CD4-positive, alpha-beta T cell treated with Interleukin-15 for 1 hour (primary cell): ENCODE results near the gene DBNDD2.
A peak's percentile ranks its signal among the peaks of the same experiment; 100 is the strongest.

Source experiments
- DNase-seq: peaks from one replicate; pipeline ENCODE4 v3.0.0-alpha.2; 2020

The DBNDD2 gene

GRCh38 chr20:45419188-45420091 lies 11.4 kb downstream of the DBNDD2 start:
- peak; percentile 37 for DNase-seq

DNA sequence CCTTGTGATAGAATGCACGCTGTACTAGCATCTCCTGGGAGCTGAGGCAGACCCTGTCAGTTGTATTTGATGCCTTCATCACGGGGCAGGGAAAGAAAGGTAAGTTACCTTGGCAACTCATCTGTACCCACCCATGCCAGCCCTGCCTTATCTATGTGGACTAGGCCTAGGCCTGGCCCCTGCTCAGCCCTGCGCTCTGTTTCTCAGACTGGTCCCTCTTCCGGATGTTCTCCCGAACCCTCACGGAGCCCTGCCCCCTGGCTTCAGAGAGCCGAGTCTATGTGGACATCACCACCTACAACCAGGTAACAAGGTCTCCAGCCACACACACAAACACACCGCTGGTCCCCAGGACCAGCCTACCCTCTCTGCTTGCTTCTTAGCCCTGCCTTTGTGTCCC lies 12.0 kb downstream of the DBNDD2 start:
- no peak for DNase-seq

GRCh38 chr20:45423700-45424099 lies 15.6 kb downstream of the DBNDD2 start:
- DNase-seq: no peak

- DNase-seq: no peak
These were observed 17.5 kb downstream of the DBNDD2 start for GRCh38 chr20:45425561-45425960.

DNA sequence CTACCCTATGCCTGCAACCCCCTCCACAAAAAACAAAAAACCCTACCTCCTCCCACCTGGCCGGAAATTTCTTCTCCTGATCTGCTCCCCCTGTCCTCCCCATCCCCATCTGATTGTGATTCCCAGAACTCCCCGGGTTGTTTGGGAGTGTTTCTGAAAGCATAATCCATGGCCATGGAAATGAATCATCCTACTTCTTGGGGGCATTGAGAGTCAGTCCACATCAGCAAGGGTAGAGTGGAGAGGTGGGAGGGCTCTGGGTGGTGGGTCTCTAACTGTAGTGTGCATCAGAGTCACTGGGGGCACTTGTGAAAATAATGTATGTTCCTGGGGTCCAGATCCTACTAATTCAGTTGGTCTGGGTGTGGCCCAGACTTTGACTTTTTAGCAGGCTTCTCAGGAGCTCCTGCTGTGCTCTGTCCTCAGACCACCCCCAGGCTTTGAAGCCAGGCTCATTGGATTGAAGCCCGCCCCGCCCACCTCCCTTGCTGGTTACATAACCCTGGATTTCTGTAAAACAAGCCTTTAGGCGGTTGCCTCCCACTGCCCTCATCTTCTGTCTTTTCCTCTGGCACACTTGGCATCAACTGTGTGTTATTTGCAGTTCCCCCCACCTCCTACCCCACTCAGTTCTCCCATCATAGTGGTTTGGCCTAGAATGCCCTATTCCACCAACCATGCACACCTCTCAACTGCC lies 18.4 kb downstream of the DBNDD2 start:
- no peak for DNase-seq

GRCh38 chr20:45427236-45428149 lies 19.4 kb downstream of the DBNDD2 start:
- DNase-seq: no peak

GRCh38 chr20:45429618-45430017 lies 21.5 kb downstream of the DBNDD2 start:
- no peak for DNase-seq

DNA sequence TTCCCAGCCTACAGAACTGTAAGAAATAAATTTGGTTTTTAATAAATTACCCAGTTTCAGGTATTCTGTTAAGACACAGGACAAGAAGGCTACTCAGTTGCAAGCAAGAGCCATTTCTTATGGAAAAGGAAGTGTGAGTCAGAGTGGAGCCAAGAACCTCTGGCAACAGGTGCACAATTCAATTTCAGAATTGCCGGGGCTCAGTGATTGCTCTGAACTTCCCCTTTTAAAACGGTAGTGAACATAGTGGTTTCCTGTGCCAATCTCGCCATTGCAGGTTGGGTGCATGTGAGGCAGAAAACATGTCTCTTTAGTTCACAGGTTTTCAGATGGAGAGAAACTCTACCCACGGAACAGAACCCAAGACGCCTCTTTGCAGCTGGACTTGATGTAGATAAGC lies 24.2 kb downstream of the DBNDD2 start:
- peak; percentile 48 for DNase-seq

DNA sequence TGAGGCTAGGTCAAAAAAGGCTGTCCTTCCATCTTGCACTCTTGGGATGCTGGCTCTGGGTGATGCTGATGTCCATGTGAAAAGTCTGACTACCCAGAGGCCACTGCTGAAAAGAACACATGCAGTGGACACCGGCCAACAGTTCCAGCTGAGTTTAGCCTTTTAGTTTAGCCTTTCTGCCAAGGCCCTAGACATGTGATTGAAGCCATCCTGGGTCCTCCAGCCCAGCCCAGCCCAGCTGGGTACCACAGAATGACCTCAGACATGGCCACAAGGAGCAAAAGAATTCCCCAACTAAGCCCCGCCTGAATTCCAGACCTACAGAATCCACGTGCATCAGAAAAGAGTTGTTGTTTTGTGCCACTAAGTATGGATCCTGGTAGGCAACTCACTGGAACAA lies 25.2 kb downstream of the DBNDD2 start:
- no peak for DNase-seq

GRCh38 chr20:45433976-45434375 lies 25.9 kb downstream of the DBNDD2 start:
- no peak for DNase-seq

GRCh38 chr20:45436732-45437485 lies 28.8 kb downstream of the DBNDD2 start:
- DNase-seq: peak; percentile 84

GRCh38 chr20:45440424-45440823 lies 32.3 kb downstream of the DBNDD2 start:
- DNase-seq: no peak

- DNase-seq: no peak
These were observed 33.0 kb downstream of the DBNDD2 start for GRCh38 chr20:45440891-45441685.

GRCh38 chr20:45441746-45442145 lies 33.7 kb downstream of the DBNDD2 start:
- no peak for DNase-seq

DNA sequence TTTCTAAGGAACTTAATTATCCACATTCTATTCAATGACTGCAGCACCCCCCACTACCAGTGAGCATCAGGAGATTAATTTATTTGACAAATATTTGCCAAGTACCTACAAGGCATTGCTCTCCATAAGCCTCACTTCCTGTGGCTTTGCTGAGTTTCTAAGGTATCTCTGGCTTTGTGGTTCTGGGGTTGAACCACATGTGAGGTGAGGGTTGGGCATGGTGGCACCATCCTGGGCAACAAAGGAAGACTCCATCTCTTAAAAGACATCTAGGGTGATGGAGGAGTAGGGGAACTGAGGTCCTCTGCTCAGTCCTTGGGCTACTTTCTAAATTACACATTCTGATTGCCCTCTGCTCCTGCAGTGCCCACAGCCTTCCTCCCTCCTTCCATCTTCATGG lies 36.0 kb downstream of the DBNDD2 start:
- DNase-seq: no peak

DNA sequence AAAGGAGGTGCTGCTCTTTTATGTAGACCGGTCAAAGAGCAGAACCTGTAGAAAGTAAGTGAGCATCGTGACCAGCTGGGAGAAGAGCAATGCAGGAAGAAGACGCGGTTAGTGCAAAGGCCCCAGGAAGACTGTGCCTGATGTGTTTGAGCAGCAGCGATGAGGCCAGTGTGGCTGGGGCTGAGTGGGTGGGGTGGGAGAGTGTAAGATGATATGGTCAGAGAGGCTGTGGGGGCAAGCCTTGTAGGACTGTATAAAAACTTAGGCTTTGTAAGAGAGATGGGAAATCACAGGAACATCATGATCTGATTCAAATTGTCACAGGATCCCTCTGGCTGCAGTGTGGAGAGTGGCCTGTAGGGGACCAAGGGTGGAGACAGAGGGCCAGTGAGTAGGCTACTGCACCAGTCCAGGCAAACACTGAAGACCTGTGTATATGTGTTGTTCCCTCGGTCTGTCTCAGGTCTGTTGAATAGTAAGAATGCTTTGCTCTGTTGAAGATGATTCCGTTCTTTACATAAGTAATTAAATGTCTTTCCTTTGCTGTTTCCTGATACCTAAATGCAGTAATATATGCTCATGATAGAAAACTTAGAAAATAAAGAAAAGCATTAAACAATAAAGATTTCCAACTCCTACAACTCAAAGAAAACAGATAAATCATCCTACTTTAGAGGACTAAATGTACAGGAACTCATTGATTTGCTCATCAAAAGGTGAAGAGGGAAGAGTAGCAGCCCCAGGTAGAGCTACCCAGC lies 37.9 kb downstream of the DBNDD2 start:
- no peak for DNase-seq

DNA sequence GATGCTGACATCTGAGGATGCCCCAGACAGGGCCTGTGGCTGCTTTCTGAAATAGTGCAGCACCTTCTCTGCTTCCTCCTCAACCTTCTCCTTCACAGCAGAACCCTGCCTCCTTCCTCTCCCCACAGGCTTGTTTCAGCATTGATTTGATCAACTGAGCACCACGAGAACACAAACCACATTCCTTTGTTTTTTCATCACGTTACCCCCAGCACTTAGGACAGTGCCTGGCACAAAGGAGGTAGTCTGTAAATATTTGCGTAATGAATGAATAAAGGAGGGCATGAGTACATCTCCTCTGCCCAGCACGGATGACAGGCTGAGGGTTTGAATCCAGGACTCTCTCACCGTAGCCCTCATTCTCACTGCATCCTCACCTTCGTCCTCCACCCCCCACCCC lies 40.2 kb downstream of the DBNDD2 start:
- DNase-seq: no peak

GRCh38 chr20:45449528-45449927 lies 41.4 kb downstream of the DBNDD2 start:
- no peak for DNase-seq

DNA sequence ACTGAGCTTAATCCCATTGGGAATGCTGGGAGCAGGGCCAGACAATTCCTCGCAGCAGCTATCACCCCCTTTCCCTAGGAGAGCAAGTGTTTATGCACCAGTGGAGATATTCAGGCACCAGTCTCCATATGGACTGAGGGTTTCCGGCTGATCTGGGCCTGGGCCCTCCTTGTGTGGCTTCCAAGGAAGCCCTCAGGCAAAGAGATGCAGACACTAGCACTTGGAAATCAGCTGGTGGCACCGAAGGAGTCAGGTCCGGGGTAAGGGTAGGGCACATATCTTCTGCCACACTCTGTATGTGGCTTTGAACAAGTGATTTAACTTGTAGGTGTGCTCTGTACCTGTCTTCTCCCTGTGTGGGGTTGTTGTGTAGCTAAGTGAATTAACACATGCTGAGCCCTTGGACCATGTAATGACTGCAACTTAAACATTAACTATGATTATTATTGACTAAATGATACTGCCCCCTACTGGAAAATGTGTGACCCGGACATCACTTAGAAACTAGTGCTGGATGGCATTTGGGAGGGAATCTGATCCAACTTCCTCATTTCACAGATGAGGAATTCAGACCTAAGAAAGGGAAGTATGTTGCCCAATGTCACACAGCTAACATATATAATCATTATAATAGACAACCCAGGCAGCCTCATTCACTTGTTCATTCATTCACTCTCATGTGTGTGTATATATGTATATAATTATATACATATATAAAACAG lies 42.2 kb downstream of the DBNDD2 start:
- no peak for DNase-seq

DNA sequence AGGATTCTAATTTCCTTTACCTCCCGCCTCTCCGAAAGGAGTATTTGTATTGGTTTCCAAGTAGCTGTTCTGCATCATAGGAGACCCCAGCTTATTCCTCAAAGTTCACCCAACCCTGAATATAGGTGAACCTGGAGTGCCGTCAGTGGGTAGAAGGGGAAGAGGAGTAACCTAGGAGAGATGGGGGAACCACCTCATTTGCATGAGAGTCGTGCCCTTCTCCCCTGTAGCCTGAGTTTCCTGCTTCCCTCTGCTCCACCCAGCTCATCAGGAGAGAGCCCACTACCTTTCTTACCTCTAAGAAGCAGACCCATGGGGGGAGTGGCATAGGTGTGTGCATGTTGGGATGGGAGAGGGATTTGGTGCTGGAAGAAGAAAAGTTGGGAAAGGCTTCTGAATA lies 44.1 kb downstream of the DBNDD2 start:
- DNase-seq: no peak
